GM23338 (cell line): ENCODE measurements around the gene DIP2B. TPM values are rescaled to one million over a fixed set of nuclear protein-coding genes. Genes with fewer than 3 reads are reported as not detected.

Source experiments
- ATAC-seq: fragments of 200-7000 bp; cut with Tn5 transposase; 3 replicates; pipeline ENCODE4 v1.9.1; 2020
- DNase-seq: peaks from one replicate; pipeline ENCODE4 v3.0.0-alpha.2; 2015; ENCODE audit warnings: low spot score
- H2AFZ ChIP-seq: fragments of 200-600 bp; sonication (generic); 2 replicates; pipeline ENCODE4 v1.8.0; 2016; ENCODE audit warnings: antibody characterized with exemption, mild to moderate bottlenecking, moderate library complexity
- H3F3A ChIP-seq: fragments of 200-600 bp; sonication (generic); replicated peaks from 2 replicates; pipeline ENCODE4 v1.8.0; 2017; ENCODE audit warnings: antibody characterized with exemption, mixed run types, low read depth
- H3K27ac ChIP-seq: fragments of 200-600 bp; sonication (generic); 2 replicates; pipeline ENCODE4 v1.6.1; 2016; ENCODE audit warnings: low read depth
- H3K27me3 ChIP-seq: fragments of 200-600 bp; sonication (generic); 2 replicates; pipeline ENCODE4 v1.8.0; 2016; ENCODE audit warnings: mild to moderate bottlenecking, mixed run types, moderate library complexity; ENCODE audit not compliant: insufficient read depth
- H3K36me3 ChIP-seq: fragments of 200-600 bp; sonication (generic); 2 replicates; pipeline ENCODE4 v1.8.0; 2016; ENCODE audit warnings: mild to moderate bottlenecking; ENCODE audit not compliant: insufficient read depth
- H3K4me1 ChIP-seq: fragments of 200-600 bp; sonication (generic); 2 replicates; pipeline ENCODE4 v1.8.0; 2016; ENCODE audit warnings: mild to moderate bottlenecking, moderate library complexity; ENCODE audit not compliant: insufficient read depth
- H3K4me2 ChIP-seq: fragments of 200-600 bp; sonication (generic); 2 replicates; pipeline ENCODE4 v1.7.1; 2017; ENCODE audit warnings: mixed run types
- H3K4me3 ChIP-seq: fragments of 200-600 bp; sonication (generic); 2 replicates; pipeline ENCODE4 v1.6.1; 2016; ENCODE audit warnings: mixed run types
- H3K79me2 ChIP-seq: fragments of 200-600 bp; sonication (generic); replicated peaks from 2 replicates; pipeline ENCODE4 v1.8.0; 2017; ENCODE audit warnings: mild to moderate bottlenecking; ENCODE audit not compliant: insufficient read depth
- H3K9me2 ChIP-seq: fragments of 200-600 bp; sonication (generic); 2 replicates; pipeline ENCODE4 v1.8.0; 2017; ENCODE audit not compliant: insufficient read depth
- H4K20me1 ChIP-seq: fragments of 200-600 bp; sonication (generic); replicated peaks from 2 replicates; pipeline ENCODE4 v1.8.0; 2017; ENCODE audit warnings: mild to moderate bottlenecking; ENCODE audit not compliant: insufficient read depth
- H3K27ac Mint-ChIP-seq: 2 replicates; pipeline ENCODE4 v1.8.0; 2020; ENCODE audit warnings: inconsistent platforms, mild to moderate bottlenecking, moderate library complexity, mixed read lengths
- H3K27me3 Mint-ChIP-seq: 3 replicates; pipeline ENCODE4 v1.8.0; 2022; ENCODE audit warnings: low read depth, mild to moderate bottlenecking, moderate library complexity, mixed read lengths, inconsistent platforms; ENCODE audit not compliant: insufficient read depth, poor library complexity
- H3K36me3 Mint-ChIP-seq: 3 replicates; pipeline ENCODE4 v1.8.0; 2021; ENCODE audit warnings: low read depth, mild to moderate bottlenecking, inconsistent platforms, moderate library complexity, mixed read lengths
- H3K4me1 Mint-ChIP-seq: 3 replicates; pipeline ENCODE4 v1.8.0; 2020; ENCODE audit warnings: mild to moderate bottlenecking, inconsistent platforms, mixed read lengths
- H3K4me3 Mint-ChIP-seq: 3 replicates; pipeline ENCODE4 v1.8.0; 2021; ENCODE audit warnings: moderate library complexity, mild to moderate bottlenecking, inconsistent platforms, mixed read lengths
- H3K9me3 Mint-ChIP-seq: 3 replicates; pipeline ENCODE4 v1.8.0; 2020; ENCODE audit warnings: moderate library complexity, mild to moderate bottlenecking, inconsistent platforms, mixed read lengths
- CREB1 ChIP-seq: fragments of 250-450 bp; sonication (Bioruptor Pico); IDR thresholded peaks from 2 replicates; pipeline ENCODE4 v1.5.0; 2020; ENCODE audit warnings: low read depth, mild to moderate bottlenecking, moderate library complexity
- CTCF ChIP-seq, 2 experiments: fragments of 200-600 bp in 1 of 2; sonication (generic) in 1 of 2; conservative IDR thresholded peaks; 2 replicates each; pipeline versions ENCODE4 v1.5.1 to v1.6.1; 2016 to 2017; ENCODE audit warnings: antibody characterized with exemption in 2 of 2, low read depth in 2 of 2, mild to moderate bottlenecking in 2 of 2, moderate library complexity in 1 of 2
- EZH2 ChIP-seq: fragments of 200-600 bp; sonication (generic); IDR thresholded peaks from one replicate; pipeline ENCODE4 v1.8.0; 2017; ENCODE audit warnings: antibody characterized with exemption, mild to moderate bottlenecking, low read depth; ENCODE audit not compliant: unreplicated experiment
- EZH2phosphoT487 ChIP-seq: fragments of 200-600 bp; sonication (generic); IDR thresholded peaks from one replicate; pipeline ENCODE4 v1.8.1; 2018; ENCODE audit warnings: antibody characterized with exemption; ENCODE audit not compliant: unreplicated experiment
- JUNB ChIP-seq: IDR thresholded peaks from one replicate; pipeline ENCODE4 v1.6.1; 2016; ENCODE audit warnings: antibody characterized with exemption; ENCODE audit not compliant: unreplicated experiment
- NANOG ChIP-seq: IDR thresholded peaks from 2 replicates; pipeline ENCODE4 v1.6.1; 2016; ENCODE audit warnings: antibody characterized with exemption, borderline replicate concordance
- POLR2AphosphoS5 ChIP-seq: IDR thresholded peaks from 2 replicates; pipeline ENCODE4 v1.6.1; 2016; ENCODE audit warnings: antibody characterized with exemption, low read depth
- STAT1 ChIP-seq: IDR thresholded peaks from one replicate; pipeline ENCODE4 v1.6.1; 2016; ENCODE audit warnings: antibody characterized with exemption; ENCODE audit not compliant: unreplicated experiment
- ZNF114 ChIP-seq: fragments of 250-450 bp; sonication (Bioruptor Pico); IDR thresholded peaks from 2 replicates; pipeline ENCODE4 v1.5.0; 2020; ENCODE audit warnings: mild to moderate bottlenecking, moderate library complexity
- ZNF331 ChIP-seq: fragments of 250-450 bp; sonication (Bioruptor Pico); IDR thresholded peaks from 2 replicates; pipeline ENCODE4 v1.5.0; 2020; ENCODE audit warnings: low read depth, mild to moderate bottlenecking, moderate library complexity
- polyA plus RNA-seq: library from polyadenylated mRNA; unstranded; fragments of >200 nt; fragmentation: Nextera tagmentation; extraction: Ambion mirVana; gene quantifications from 2 replicates; pipeline ENCODE4 v1.2.1, GENCODE V29; 2016
- total RNA-seq: library from RNA; depleted of rRNA; stranded (reverse); fragments of >200 nt; shearing (Covaris generic); gene quantifications from 2 replicates; pipeline ENCODE4 v1.2.3, GENCODE V29; 2014
- TF ChIP-seq, protein P1 (sequence below): IDR thresholded peaks from 2 replicates; pipeline ENCODE4 v1.6.1; 2016; ENCODE audit warnings: antibody characterized with exemption
- TF ChIP-seq, protein P2 (sequence below): IDR thresholded peaks from one replicate; pipeline ENCODE4 v1.6.1; 2018; ENCODE audit warnings: antibody characterized with exemption; ENCODE audit not compliant: unreplicated experiment
- TF ChIP-seq, protein P3 (sequence below): fragments of 250-450 bp; sonication (Bioruptor Pico); IDR thresholded peaks from 2 replicates; pipeline ENCODE4 v1.5.0; 2020; ENCODE audit warnings: mild to moderate bottlenecking, moderate library complexity

DIP2B gene
- total and polyA plus RNA-seq, 2 experiments from 2014 or later, result 8.0 to 36.4 TPM

GRCh38 chr12:50613463-50613862 is 108.7 kb downstream of the DIP2B start:
- no peak overlapping the region for H3K4me3 ChIP-seq
- H3K27ac Mint-ChIP-seq, result no peak overlapping the region
- ATAC-seq, result peak; percentile 68

More at GRCh38 chr12:50613463-50613862, 108.7 kb downstream of the DIP2B start:
- H3K4me1 ChIP-seq, result peaks cover 36% of the 10 kb centered on the region
- no peaks in the 10 kb centered on the region for H3K9me3 Mint-ChIP-seq
- peak; percentile 34 for DNase-seq
- no peaks in the 10 kb centered on the region for H3K27me3 ChIP-seq
- no peaks in the 10 kb centered on the region for H4K20me1 ChIP-seq
- no peak overlapping the region for H3K4me3 Mint-ChIP-seq
- H3K27me3 Mint-ChIP-seq, result no peaks in the 10 kb centered on the region
- no peak overlapping the region for H2AFZ ChIP-seq
- peak overlapping the region; percentile 88 for H3K27ac ChIP-seq
- no peaks in the 10 kb centered on the region for H3F3A ChIP-seq
- H3K36me3 Mint-ChIP-seq, result no peaks in the 10 kb centered on the region
- no peak for TF ChIP-seq ZNF331 (CRISPR knock-in tag)
- no peak for TF ChIP-seq NANOG
- no peak for TF ChIP-seq ZNF114
- no peak for TF ChIP-seq STAT1
- TF ChIP-seq JUNB, result no peak
- TF ChIP-seq, protein P1, sequence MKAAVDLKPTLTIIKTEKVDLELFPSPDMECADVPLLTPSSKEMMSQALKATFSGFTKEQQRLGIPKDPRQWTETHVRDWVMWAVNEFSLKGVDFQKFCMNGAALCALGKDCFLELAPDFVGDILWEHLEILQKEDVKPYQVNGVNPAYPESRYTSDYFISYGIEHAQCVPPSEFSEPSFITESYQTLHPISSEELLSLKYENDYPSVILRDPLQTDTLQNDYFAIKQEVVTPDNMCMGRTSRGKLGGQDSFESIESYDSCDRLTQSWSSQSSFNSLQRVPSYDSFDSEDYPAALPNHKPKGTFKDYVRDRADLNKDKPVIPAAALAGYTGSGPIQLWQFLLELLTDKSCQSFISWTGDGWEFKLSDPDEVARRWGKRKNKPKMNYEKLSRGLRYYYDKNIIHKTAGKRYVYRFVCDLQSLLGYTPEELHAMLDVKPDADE, result no peak
- TF ChIP-seq, protein P2, sequence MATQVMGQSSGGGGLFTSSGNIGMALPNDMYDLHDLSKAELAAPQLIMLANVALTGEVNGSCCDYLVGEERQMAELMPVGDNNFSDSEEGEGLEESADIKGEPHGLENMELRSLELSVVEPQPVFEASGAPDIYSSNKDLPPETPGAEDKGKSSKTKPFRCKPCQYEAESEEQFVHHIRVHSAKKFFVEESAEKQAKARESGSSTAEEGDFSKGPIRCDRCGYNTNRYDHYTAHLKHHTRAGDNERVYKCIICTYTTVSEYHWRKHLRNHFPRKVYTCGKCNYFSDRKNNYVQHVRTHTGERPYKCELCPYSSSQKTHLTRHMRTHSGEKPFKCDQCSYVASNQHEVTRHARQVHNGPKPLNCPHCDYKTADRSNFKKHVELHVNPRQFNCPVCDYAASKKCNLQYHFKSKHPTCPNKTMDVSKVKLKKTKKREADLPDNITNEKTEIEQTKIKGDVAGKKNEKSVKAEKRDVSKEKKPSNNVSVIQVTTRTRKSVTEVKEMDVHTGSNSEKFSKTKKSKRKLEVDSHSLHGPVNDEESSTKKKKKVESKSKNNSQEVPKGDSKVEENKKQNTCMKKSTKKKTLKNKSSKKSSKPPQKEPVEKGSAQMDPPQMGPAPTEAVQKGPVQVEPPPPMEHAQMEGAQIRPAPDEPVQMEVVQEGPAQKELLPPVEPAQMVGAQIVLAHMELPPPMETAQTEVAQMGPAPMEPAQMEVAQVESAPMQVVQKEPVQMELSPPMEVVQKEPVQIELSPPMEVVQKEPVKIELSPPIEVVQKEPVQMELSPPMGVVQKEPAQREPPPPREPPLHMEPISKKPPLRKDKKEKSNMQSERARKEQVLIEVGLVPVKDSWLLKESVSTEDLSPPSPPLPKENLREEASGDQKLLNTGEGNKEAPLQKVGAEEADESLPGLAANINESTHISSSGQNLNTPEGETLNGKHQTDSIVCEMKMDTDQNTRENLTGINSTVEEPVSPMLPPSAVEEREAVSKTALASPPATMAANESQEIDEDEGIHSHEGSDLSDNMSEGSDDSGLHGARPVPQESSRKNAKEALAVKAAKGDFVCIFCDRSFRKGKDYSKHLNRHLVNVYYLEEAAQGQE, result no peak
- TF ChIP-seq CTCF (conservative IDR thresholded peaks at IDR 0.05; ENCODE audit: low read depth in 2 of 2), result no peak
- no peak for TF ChIP-seq EZH2
- TF ChIP-seq POLR2AphosphoS5, result no peak
- TF ChIP-seq EZH2phosphoT487, result no peak
- TF ChIP-seq, protein P3, sequence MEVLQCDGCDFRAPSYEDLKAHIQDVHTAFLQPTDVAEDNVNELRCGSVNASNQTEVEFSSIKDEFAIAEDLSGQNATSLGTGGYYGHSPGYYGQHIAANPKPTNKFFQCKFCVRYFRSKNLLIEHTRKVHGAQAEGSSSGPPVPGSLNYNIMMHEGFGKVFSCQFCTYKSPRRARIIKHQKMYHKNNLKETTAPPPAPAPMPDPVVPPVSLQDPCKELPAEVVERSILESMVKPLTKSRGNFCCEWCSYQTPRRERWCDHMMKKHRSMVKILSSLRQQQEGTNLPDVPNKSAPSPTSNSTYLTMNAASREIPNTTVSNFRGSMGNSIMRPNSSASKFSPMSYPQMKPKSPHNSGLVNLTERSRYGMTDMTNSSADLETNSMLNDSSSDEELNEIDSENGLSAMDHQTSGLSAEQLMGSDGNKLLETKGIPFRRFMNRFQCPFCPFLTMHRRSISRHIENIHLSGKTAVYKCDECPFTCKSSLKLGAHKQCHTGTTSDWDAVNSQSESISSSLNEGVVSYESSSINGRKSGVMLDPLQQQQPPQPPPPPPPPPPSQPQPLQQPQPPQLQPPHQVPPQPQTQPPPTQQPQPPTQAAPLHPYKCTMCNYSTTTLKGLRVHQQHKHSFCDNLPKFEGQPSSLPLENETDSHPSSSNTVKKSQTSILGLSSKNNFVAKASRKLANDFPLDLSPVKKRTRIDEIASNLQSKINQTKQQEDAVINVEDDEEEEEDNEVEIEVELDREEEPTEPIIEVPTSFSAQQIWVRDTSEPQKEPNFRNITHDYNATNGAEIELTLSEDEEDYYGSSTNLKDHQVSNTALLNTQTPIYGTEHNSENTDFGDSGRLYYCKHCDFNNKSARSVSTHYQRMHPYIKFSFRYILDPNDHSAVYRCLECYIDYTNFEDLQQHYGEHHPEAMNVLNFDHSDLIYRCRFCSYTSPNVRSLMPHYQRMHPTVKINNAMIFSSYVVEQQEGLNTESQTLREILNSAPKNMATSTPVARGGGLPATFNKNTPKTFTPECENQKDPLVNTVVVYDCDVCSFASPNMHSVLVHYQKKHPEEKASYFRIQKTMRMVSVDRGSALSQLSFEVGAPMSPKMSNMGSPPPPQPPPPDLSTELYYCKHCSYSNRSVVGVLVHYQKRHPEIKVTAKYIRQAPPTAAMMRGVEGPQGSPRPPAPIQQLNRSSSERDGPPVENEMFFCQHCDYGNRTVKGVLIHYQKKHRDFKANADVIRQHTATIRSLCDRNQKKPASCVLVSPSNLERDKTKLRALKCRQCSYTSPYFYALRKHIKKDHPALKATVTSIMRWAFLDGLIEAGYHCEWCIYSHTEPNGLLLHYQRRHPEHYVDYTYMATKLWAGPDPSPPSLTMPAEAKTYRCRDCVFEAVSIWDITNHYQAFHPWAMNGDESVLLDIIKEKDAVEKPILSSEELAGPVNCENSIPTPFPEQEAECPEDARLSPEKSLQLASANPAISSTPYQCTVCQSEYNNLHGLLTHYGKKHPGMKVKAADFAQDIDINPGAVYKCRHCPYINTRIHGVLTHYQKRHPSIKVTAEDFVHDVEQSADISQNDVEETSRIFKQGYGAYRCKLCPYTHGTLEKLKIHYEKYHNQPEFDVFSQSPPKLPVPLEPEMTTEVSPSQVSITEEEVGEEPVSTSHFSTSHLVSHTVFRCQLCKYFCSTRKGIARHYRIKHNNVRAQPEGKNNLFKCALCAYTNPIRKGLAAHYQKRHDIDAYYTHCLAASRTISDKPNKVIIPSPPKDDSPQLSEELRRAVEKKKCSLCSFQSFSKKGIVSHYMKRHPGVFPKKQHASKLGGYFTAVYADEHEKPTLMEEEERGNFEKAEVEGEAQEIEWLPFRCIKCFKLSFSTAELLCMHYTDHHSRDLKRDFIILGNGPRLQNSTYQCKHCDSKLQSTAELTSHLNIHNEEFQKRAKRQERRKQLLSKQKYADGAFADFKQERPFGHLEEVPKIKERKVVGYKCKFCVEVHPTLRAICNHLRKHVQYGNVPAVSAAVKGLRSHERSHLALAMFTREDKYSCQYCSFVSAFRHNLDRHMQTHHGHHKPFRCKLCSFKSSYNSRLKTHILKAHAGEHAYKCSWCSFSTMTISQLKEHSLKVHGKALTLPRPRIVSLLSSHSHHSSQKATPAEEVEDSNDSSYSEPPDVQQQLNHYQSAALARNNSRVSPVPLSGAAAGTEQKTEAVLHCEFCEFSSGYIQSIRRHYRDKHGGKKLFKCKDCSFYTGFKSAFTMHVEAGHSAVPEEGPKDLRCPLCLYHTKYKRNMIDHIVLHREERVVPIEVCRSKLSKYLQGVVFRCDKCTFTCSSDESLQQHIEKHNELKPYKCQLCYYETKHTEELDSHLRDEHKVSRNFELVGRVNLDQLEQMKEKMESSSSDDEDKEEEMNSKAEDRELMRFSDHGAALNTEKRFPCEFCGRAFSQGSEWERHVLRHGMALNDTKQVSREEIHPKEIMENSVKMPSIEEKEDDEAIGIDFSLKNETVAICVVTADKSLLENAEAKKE (CRISPR knock-in tag), result no peak
- TF ChIP-seq CREB1 (CRISPR knock-in tag), result no peak
- H3K4me1 Mint-ChIP-seq, result peaks cover 22% of the 10 kb centered on the region; the same call in 2 of the 3 replicates
- 0 out of 2 replicates have a peak overlapping the region, but pooled peaks have one; percentile 27 for H3K4me2 ChIP-seq
- no peaks in the 10 kb centered on the region for H3K9me2 ChIP-seq
- H3K79me2 ChIP-seq, result peaks cover 53% of the 10 kb centered on the region
- no peaks in the 10 kb centered on the region for H3K36me3 ChIP-seq
